ENCODE results near the gene MMP10.

MMP10 gene

GRCh38 chr11:102729849-102730815 lies 50.3 kb downstream of the MMP10 start:
- DNase-seq (ENCODE audit: extremely low read depth in 1 of 2, low read depth in 1 of 2) = no peak

- no peak for DNase-seq (ENCODE audit: extremely low read depth in 1 of 2, low read depth in 1 of 2)
These were observed 52.5 kb downstream of the MMP10 start for GRCh38 chr11:102727890-102728289.

GRCh38 chr11:102724904-102725500 lies 55.4 kb downstream of the MMP10 start, which contains the start of gene MMP8:
Gene MMP8 (minus strand): TSS chr11:102724954. CDS start chr11:102724855, 99 bp downstream.
- no peak for DNase-seq (ENCODE audit: extremely low read depth in 1 of 2, low read depth in 1 of 2)

- DNase-seq (ENCODE audit: extremely low read depth in 1 of 2, low read depth in 1 of 2) = no peak
These were observed 57.6 kb downstream of the MMP10 start for GRCh38 chr11:102722821-102723220.
